Activated CD8-positive, alpha-beta memory T cell treated with anti-CD3 and anti-CD28 coated beads for 48 hours (primary cell): ENCODE data around the gene SELPLG.

ENCODE experiments used
- DNase-seq, 3 experiments: peaks; one replicate each; pipeline ENCODE4 v3.0.0-alpha.2; 2020; ENCODE audit warnings: low read depth in 2 of 3, low spot score in 2 of 3

The SELPLG gene

GRCh38 chr12:108605690-108606406 is 27.8 kb downstream of the SELPLG start:
- DNase-seq: no peak

GRCh38 chr12:108605000-108605689 is 28.5 kb downstream of the SELPLG start:
- no peak for DNase-seq

GRCh38 chr12:108604208-108604941 is 29.3 kb downstream of the SELPLG start:
- no peak for DNase-seq

GRCh38 chr12:108603743-108604142 is 30.0 kb downstream of the SELPLG start:
- no peak for DNase-seq

GRCh38 chr12:108602976-108603704 is 30.6 kb downstream of the SELPLG start:
- DNase-seq: no peak

GRCh38 chr12:108602209-108602705 is 31.4 kb downstream of the SELPLG start:
- no peak for DNase-seq

- no peak for DNase-seq
Measured at GRCh38 chr12:108600702-108601007, 33.0 kb downstream of the SELPLG start.

- DNase-seq: no peak
Measured at GRCh38 chr12:108599948-108600701, 33.6 kb downstream of the SELPLG start.

- DNase-seq: no peak
Measured at GRCh38 chr12:108599541-108599940, 34.2 kb downstream of the SELPLG start.

- no peak for DNase-seq
Measured at GRCh38 chr12:108598553-108599250, 35.0 kb downstream of the SELPLG start.

- no peak for DNase-seq
Measured at GRCh38 chr12:108597559-108598471, 35.9 kb downstream of the SELPLG start, which contains the start of gene TMEM119. Gene TMEM119 (minus strand): TSS chr12:108598084. CDS start chr12:108592383, 5,701 bp downstream.

GRCh38 chr12:108596854-108597558 is 36.7 kb downstream of the SELPLG start:
- DNase-seq: no peak

- no peak for DNase-seq
Measured at GRCh38 chr12:108595711-108596647, 37.7 kb downstream of the SELPLG start.

GRCh38 chr12:108594960-108595710 is 38.6 kb downstream of the SELPLG start:
- no peak for DNase-seq

GRCh38 chr12:108594323-108594903 is 39.3 kb downstream of the SELPLG start:
- no peak for DNase-seq
